H54 (cell line): ENCODE results near the gene SIX5.

ENCODE experiments used
- DNase-seq: peaks from one replicate; pipeline ENCODE4 v3.0.0; 2011; ENCODE audit warnings: low spot score, mixed read lengths; ENCODE audit not compliant: insufficient read length
- FAIRE-seq: peaks from 3 replicates; lab custom pipeline; 2011; peaks lifted over from hg19 to GRCh38; lab: Jason Lieb, UNC
- POLR2A ChIP-seq: IDR thresholded peaks from 2 replicates; pipeline ENCODE4 v1.6.1; 2011; ENCODE audit warnings: low read depth, mild to moderate bottlenecking, low read length

Gene SIX5

DNA sequence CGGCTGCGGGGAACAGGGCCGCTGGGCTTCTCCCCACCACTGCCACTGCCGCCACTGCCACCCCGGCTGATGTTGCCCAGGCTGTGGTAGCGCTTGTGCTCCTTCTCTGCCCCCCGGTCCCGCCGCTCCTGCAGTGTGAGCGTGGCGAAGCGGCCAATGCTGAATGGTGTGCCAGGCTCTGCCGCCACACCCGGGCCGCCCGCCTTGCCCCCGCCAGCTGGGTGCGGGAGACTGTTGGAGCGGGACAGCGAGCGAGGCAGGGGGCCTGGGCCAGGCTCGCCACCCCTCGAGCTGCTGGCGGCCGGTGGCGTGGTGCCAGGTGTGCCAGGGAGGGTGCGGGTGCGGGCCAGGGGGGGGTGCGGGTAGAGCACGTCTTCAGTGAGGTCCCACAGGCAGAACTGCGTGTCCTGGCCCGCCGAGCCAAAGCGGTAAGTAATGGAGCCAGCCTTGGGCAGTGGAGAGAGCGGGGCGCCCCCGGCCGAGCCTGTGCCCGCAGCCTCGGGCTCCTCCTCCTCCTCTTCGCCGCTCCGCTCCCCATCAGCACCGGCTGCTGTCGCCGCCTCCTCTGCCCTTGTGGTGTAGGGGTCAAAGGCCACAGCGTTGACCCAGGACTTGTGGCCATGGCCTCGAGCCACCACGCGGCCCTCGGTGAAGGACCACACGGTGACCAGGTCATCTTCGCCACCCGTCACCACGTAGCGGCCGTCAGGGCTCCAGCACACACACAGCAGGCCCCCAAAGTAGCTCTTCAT, 16.9 kb upstream of the SIX5 start:
- FAIRE-seq (no peak), DNase-seq (no peak)
- TF ChIP-seq POLR2A, result no peak

GRCh38 chr19:45785097-45785496, 16.0 kb upstream of the SIX5 start:
- no peak for TF ChIP-seq POLR2A
- FAIRE-seq (no peak), DNase-seq (no peak)

DNA sequence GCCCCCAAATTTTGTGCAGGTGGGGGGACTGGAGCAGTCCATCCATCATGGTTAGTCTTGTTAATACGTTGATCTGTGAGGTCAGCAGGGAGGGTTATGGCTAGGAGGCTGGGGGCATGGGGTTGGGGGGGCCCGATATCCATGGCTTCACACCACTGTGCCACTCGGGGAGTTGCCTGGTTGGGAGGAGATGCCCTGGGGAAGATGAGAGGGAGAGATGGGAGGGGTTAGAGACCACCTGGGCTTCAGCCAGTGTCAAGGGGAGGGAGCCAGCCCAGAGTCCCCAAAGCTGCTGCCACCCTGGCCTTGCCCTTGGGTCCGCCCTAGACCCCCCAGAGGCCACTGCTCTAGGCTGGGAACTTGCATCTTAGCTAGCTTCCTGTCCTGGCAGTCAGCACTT, 15.0 kb upstream of the SIX5 start:
- DNase-seq, result no peak
- TF ChIP-seq POLR2A, result no peak
- no peak for FAIRE-seq

DNA sequence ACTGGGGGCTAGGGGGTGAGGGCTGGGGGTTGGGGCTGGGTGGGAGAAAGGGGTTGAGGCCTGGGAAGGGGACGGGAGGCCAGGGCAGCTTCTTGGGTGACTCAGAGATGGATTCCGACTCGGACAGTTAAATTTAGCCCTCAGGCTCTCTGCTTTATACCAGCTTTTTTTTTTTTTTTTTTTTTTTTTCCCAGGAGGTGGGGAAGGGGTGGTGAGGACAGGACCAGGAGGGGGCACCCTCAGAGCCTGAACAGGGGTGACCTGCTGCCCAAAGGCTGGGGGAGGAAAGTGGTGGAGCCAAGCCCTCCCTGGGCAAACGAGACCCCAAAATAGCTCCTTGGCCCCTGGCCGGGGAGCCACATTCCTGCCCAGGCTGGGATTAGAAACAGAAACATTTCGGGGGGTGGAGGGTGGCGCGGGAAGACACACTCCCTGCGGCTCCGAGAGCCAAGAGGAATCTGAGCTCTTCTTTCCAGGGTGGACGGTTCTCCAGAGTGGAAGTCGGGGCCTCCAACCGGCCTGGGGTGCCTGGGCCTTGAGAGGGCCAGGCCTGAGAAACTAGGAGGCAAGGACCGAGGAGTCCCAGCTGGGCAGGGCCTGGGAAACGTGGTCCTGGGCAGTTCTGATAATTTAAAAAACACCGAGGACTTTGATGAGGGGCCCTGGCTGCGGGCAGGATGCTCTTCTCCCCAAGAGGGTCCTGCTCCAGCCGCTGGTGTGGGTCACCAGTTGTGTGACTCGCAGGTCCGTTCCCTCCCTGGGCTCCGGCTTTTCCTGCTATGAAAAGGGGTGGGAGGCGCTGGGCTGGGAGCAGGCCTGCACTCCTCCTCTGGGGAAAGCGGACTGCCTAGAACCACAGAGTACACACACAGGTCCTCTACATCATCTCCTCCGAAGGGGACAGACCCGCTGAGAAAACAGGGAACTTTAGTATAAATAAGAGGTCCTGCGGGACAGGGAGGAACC, 14.1 kb upstream of the SIX5 start:
- no peak for FAIRE-seq
- peak; percentile 67 for DNase-seq
- no peak for TF ChIP-seq POLR2A

- DNase-seq (no peak), FAIRE-seq (no peak)
- no peak for TF ChIP-seq POLR2A
These were observed 13.2 kb upstream of the SIX5 start, which contains the start of gene DMPK for GRCh38 chr19:45782162-45782691. TSS of gene DMPK (minus strand) at chr19:45782490. CDS start at chr19:45782352, 138 bp downstream.

- peak; percentile 81 for DNase-seq
- FAIRE-seq, result peak; percentile 82
- TF ChIP-seq POLR2A, result no peak
These were observed 12.4 kb upstream of the SIX5 start for GRCh38 chr19:45781214-45782161.

- TF ChIP-seq POLR2A, result no peak
- FAIRE-seq, result peak; percentile 75
These were observed 11.6 kb upstream of the SIX5 start for GRCh38 chr19:45780448-45781213.

GRCh38 chr19:45780146-45780447, 11.0 kb upstream of the SIX5 start:
- no peak for TF ChIP-seq POLR2A
- no peak for FAIRE-seq
- no peak for DNase-seq

More at GRCh38 chr19:45780448-45781213, 11.6 kb upstream of the SIX5 start:
- DNase-seq, result no peak

GRCh38 chr19:45779231-45780145, 10.4 kb upstream of the SIX5 start:
- no peak for FAIRE-seq
- no peak for TF ChIP-seq POLR2A
- DNase-seq, result no peak

DNA sequence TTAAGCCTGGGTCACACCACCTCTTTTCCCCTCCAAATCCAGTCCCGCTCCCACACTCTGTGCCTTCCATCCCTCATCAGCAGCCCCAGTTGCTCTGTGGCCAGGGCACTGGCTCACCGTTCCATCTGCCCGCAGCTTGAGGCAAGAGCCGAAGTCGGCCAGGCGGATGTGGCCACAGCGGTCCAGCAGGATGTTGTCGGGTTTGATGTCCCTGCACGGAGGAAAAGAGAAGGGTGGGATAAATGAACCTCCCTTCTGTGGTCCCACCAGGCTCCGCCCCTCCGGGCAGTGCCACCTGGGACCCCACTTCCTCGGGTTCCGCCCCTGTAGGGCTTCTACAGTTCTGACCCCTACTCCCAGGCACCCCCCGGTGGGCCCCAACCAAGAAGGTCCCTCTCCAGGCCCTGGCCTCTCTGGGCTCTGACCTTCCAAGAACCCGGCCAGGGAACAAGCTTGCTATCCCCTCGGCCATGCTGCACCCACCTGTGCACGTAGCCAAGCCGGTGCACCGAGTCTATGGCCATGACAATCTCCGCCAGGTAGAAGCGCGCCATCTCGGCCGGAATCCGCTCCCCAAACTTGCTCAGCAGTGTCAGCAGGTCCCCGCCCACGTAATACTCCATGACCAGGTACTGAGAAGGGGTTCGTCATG, 9.1 kb upstream of the SIX5 start:
- no peak for TF ChIP-seq POLR2A
- no peak for DNase-seq
- no peak for FAIRE-seq

GRCh38 chr19:45777395-45777961, 8.4 kb upstream of the SIX5 start:
- FAIRE-seq (no peak), DNase-seq (no peak)
- TF ChIP-seq POLR2A, result no peak
